Gastroesophageal sphincter (tissue), 4 donors: ENCODE measurements around the gene PDE1C. TPM values are rescaled to one million over a fixed set of nuclear protein-coding genes. Genes with fewer than 3 reads are reported as not detected.

Experiments used
- ATAC-seq: fragments of 150-250 bp; one replicate; pipeline ENCODE4 v1.9.1; 2016; ENCODE audit warnings: mild to moderate bottlenecking, moderate library complexity
- H3K27ac ChIP-seq, 4 donors: fragments of 200-600 bp; sonication (generic) in 3 of 4; 1 replicate in 3 of 4; 2 replicates in 1 of 4; pipeline ENCODE4 v1.5.1; 2016 to 2019
- H3K27me3 ChIP-seq: fragments of 200-600 bp; sonication (generic); one replicate; pipeline ENCODE4 v1.5.1; 2019
- H3K36me3 ChIP-seq, 2 donors: fragments of 200-600 bp; sonication (generic); one replicate each; pipeline ENCODE4 v1.5.1; 2019; ENCODE audit warnings: control low read depth in 1 of 2
- H3K4me1 ChIP-seq, 3 donors: fragments of 200-600 bp; sonication (generic); 1 replicate in 2 of 3; 2 replicates in 1 of 3; pipeline ENCODE4 v1.5.1; 2016 to 2019; ENCODE audit warnings: control low read depth in 2 of 3
- H3K4me3 ChIP-seq, 2 donors: fragments of 200-600 bp; sonication (generic); one replicate each; pipeline ENCODE4 v1.5.1; 2019; ENCODE audit warnings: mild to moderate bottlenecking in 1 of 2, moderate library complexity in 1 of 2
- H3K9me3 ChIP-seq, 3 donors: fragments of 200-600 bp; sonication (generic); one replicate each; pipeline ENCODE4 v1.5.1; 2017 to 2019; ENCODE audit warnings: control low read depth in 2 of 3
- EP300 ChIP-seq: sonication (generic); formaldehyde crosslinking; IDR thresholded peaks from one replicate; pipeline ENCODE4 v1.6.1; 2017; ENCODE audit warnings: antibody characterized with exemption, mild to moderate bottlenecking
- POLR2A ChIP-seq, 2 donors: fragments of 450-650 bp; IDR thresholded peaks; one replicate each; pipeline ENCODE4 v1.6.1; 2017; ENCODE audit warnings: antibody characterized with exemption in 2 of 2, mild to moderate bottlenecking in 2 of 2, moderate library complexity in 1 of 2
- POLR2AphosphoS5 ChIP-seq: sonication (generic); formaldehyde crosslinking; IDR thresholded peaks from one replicate; pipeline ENCODE4 v1.6.1; 2017; ENCODE audit warnings: antibody characterized with exemption
- WGBS, 2 donors: methylation state at CpG; one replicate each; pipeline ENCODE4 v1.1.5; 2018; ENCODE audit warnings: low coverage in 1 of 2; 5-methylcytosine and 5-hydroxymethylcytosine counted together
- total RNA-seq, 4 donors: library from RNA; depleted of rRNA; stranded (reverse); fragments of >200 nt; gene quantifications; one replicate each; pipeline ENCODE4 v1.1.0, GENCODE V29; 2016
- TF ChIP-seq, protein P1 (sequence below), 4 experiments: fragments of 200-600 bp in 2 of 4; fragments of 450-650 bp in 2 of 4; sonication (generic) in 1 of 4; IDR thresholded peaks; one replicate each; pipeline ENCODE4 v1.5.1; 2017 to 2019; ENCODE audit warnings: antibody characterized with exemption in 4 of 4, mild to moderate bottlenecking in 2 of 4, moderate library complexity in 2 of 4

PDE1C gene
- total RNA-seq, 4 donors from 2014 or later, result 17.2 to 28.8 (median 21.7) TPM

- Histone ChIP-seq H3K9me3 (no peaks in the 10 kb centered on the region), H3K4me1 (no peaks in the 10 kb centered on the region), H3K36me3 (peaks cover 0 to 7% of the 10 kb centered on the region in 2 donors), H3K27me3 (no peaks in the 10 kb centered on the region), H3K4me3 (no peak overlapping the region), H3K27ac (no peak overlapping the region)
- ATAC-seq, result no peak
- TF ChIP-seq POLR2A (IDR thresholded peaks at IDR 0.05) (no peak), EP300 (no peak), POLR2AphosphoS5 (no peak)
- TF ChIP-seq, protein P1, sequence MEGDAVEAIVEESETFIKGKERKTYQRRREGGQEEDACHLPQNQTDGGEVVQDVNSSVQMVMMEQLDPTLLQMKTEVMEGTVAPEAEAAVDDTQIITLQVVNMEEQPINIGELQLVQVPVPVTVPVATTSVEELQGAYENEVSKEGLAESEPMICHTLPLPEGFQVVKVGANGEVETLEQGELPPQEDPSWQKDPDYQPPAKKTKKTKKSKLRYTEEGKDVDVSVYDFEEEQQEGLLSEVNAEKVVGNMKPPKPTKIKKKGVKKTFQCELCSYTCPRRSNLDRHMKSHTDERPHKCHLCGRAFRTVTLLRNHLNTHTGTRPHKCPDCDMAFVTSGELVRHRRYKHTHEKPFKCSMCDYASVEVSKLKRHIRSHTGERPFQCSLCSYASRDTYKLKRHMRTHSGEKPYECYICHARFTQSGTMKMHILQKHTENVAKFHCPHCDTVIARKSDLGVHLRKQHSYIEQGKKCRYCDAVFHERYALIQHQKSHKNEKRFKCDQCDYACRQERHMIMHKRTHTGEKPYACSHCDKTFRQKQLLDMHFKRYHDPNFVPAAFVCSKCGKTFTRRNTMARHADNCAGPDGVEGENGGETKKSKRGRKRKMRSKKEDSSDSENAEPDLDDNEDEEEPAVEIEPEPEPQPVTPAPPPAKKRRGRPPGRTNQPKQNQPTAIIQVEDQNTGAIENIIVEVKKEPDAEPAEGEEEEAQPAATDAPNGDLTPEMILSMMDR (IDR thresholded peaks at IDR 0.05), result no peak
- WGBS, 2 donors, result 84 to 86% methylated on average over 2 of the region's 2 CpGs
Observed at GRCh38 chr7:31791881-31792280, 278.3 kb downstream of the PDE1C start.

GRCh38 chr7:31788883-31789680 lies 281.1 kb downstream of the PDE1C start:
- Histone ChIP-seq H3K9me3 (no peaks in the 10 kb centered on the region), H3K4me3 (no peak overlapping the region), H3K27ac (no peak overlapping the region), H3K27me3 (no peaks in the 10 kb centered on the region), H3K36me3 (peaks cover 0 to 7% of the 10 kb centered on the region in 2 donors), H3K4me1 (peaks cover 0 to 11% (median 0%) of the 10 kb centered on the region in 3 donors)
- no peak for ATAC-seq
- WGBS, 2 donors, result 68 to 75% methylated on average over 3 of the region's 3 CpGs
- TF ChIP-seq POLR2AphosphoS5 (no peak), EP300 (no peak)
- TF ChIP-seq, protein P1 (IDR thresholded peaks at IDR 0.05), result no peak

- TF ChIP-seq EP300 (no peak), POLR2AphosphoS5 (no peak), POLR2A (IDR thresholded peaks at IDR 0.05) (no peak)
- TF ChIP-seq, protein P1 (IDR thresholded peaks at IDR 0.05), result no peak
- H3K27ac ChIP-seq, result no peak overlapping the region
- ATAC-seq, result no peak
- no peaks in the 10 kb centered on the region for H3K27me3 ChIP-seq
- no peaks in the 10 kb centered on the region for H3K9me3 ChIP-seq
- peaks cover 0 to 7% of the 10 kb centered on the region in 2 donors for H3K36me3 ChIP-seq
- WGBS, 2 donors, result 13 to 60% methylated on average over 1 of the region's 1 CpG
- peaks cover 0 to 11% (median 0%) of the 10 kb centered on the region in 3 donors for H3K4me1 ChIP-seq
- H3K4me3 ChIP-seq, result no peak overlapping the region
Observed at GRCh38 chr7:31788445-31788844, 281.8 kb downstream of the PDE1C start.

DNA sequence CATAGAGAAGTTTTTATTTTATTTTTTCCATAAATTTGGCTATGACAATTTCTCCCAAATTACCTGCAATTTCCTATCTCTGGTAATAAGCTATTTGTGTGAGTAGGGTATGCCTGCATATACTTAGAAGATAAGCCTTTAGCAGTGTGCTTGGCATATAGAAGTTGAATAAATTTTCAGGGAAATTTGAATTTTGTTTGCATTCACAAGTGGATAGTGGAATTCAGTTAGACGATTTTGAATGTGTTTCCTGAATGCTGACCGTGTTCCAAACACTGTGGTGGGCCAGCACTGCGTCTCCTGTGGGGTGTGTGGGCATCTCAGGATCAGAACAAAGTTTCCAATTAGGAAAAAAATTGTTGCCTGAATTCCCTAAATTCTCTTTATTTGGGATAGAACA lies 283.9 kb downstream of the PDE1C start:
- Histone ChIP-seq H3K9me3 (no peaks in the 10 kb centered on the region), H3K4me1 (peaks cover 0 to 11% (median 0%) of the 10 kb centered on the region in 3 donors), H3K36me3 (peaks cover 0 to 7% of the 10 kb centered on the region in 2 donors), H3K4me3 (no peak overlapping the region), H3K27me3 (no peaks in the 10 kb centered on the region), H3K27ac (no peak overlapping the region)
- ATAC-seq, result no peak
- 73 to 94% methylated on average over 3 of the region's 3 CpGs for WGBS, 2 donors
- TF ChIP-seq EP300 (no peak), POLR2A (IDR thresholded peaks at IDR 0.05) (no peak), POLR2AphosphoS5 (no peak)
- TF ChIP-seq, protein P1 (IDR thresholded peaks at IDR 0.05), result no peak

DNA sequence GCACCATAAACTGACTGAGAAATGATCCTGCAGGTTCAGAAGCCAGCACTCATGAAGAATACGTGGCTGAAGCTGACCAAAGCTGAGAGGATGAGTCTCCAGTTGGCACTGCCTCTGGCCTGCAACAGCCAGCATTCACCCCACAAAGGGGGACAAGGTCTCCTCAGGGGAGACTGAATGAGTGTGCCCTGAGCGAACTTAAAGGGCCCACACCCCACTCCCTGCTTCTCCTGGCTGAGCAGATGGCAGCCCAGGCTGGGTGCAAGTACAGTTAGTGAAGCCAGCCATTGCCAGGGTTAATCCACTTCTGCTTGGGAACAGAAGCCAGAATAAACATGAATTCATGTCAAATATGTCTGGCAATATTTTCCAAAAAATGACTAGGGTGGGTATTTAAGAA lies 285.1 kb downstream of the PDE1C start:
- Histone ChIP-seq H3K27ac (no peak overlapping the region), H3K9me3 (no peaks in the 10 kb centered on the region), H3K4me3 (no peak overlapping the region), H3K4me1 (peaks cover 0 to 11% (median 0%) of the 10 kb centered on the region in 3 donors), H3K27me3 (no peaks in the 10 kb centered on the region), H3K36me3 (peaks cover 0 to 5% of the 10 kb centered on the region in 2 donors)
- no peak for ATAC-seq
- WGBS, 2 donors, result 50% methylated on average over 1 of the region's 2 CpGs; no CpG with 5 or more reads in 1 of the 2 donors
- no peak for TF ChIP-seq EP300
- no peak for TF ChIP-seq POLR2AphosphoS5
- TF ChIP-seq, protein P1 (IDR thresholded peaks at IDR 0.05), result no peak
- no peak for TF ChIP-seq POLR2A (IDR thresholded peaks at IDR 0.05)
